Esophagus squamous epithelium (tissue), 4 donors: ENCODE measurements around the gene GPD1L.

Experiments used
- POLR2A ChIP-seq, 4 donors: fragments of 450-650 bp; IDR thresholded peaks; one replicate each; pipeline ENCODE4 v1.6.1; 2017; ENCODE audit warnings: antibody characterized with exemption in 4 of 4, mild to moderate bottlenecking in 4 of 4, moderate library complexity in 3 of 4
- TF ChIP-seq, protein P1 (sequence below), 6 experiments: fragments of 450-650 bp in 4 of 6; fragments of 200-600 bp in 2 of 6; sonication (generic) in 2 of 6; IDR thresholded peaks; one replicate each; pipeline ENCODE4 v1.5.1; 2016 to 2019; ENCODE audit warnings: antibody characterized with exemption in 6 of 6, mild to moderate bottlenecking in 4 of 6, moderate library complexity in 4 of 6

DNA sequence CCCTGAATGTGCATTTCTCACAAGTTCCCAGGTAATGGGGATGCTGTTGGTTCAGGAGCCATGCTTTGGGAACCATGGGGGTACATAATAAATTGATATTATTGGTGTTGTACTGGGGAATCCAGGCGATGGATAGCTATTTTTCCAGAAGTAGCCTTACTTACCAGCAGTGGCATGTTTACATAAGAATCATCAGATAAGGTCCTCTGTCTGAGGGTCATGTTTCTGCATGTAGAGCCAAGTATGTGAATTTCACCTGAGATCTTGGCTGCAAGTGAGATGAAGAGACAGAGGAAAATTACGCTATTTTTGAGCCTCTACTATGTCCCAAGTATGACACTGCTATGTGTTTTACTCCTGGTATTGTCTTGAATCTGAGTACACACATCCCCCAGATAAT lies 26.3 kb downstream of the GPD1L start:
- TF ChIP-seq, protein P1, sequence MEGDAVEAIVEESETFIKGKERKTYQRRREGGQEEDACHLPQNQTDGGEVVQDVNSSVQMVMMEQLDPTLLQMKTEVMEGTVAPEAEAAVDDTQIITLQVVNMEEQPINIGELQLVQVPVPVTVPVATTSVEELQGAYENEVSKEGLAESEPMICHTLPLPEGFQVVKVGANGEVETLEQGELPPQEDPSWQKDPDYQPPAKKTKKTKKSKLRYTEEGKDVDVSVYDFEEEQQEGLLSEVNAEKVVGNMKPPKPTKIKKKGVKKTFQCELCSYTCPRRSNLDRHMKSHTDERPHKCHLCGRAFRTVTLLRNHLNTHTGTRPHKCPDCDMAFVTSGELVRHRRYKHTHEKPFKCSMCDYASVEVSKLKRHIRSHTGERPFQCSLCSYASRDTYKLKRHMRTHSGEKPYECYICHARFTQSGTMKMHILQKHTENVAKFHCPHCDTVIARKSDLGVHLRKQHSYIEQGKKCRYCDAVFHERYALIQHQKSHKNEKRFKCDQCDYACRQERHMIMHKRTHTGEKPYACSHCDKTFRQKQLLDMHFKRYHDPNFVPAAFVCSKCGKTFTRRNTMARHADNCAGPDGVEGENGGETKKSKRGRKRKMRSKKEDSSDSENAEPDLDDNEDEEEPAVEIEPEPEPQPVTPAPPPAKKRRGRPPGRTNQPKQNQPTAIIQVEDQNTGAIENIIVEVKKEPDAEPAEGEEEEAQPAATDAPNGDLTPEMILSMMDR (IDR thresholded peaks at IDR 0.05) = no peak
- no peak for TF ChIP-seq POLR2A (IDR thresholded peaks at IDR 0.05)
